OCI-LY7 (cell line): Measurements from ENCODE around the gene GSE1.

ENCODE experiments used
- EZH2phosphoT487 ChIP-seq: fragments of 200-600 bp; sonication (generic); IDR thresholded peaks from 2 replicates; pipeline ENCODE4 v1.6.1; 2018; ENCODE audit warnings: low read depth, borderline replicate concordance, mild to moderate bottlenecking, mixed run types, antibody characterized with exemption, low read length, moderate library complexity, mixed read lengths
- TF ChIP-seq, protein P1 (sequence below): fragments of 200-600 bp; sonication (generic); conservative IDR thresholded peaks from 2 replicates; pipeline ENCODE4 v1.5.1; 2014; ENCODE audit warnings: mild to moderate bottlenecking, antibody characterized with exemption, low read length, moderate library complexity, mixed read lengths

DNA sequence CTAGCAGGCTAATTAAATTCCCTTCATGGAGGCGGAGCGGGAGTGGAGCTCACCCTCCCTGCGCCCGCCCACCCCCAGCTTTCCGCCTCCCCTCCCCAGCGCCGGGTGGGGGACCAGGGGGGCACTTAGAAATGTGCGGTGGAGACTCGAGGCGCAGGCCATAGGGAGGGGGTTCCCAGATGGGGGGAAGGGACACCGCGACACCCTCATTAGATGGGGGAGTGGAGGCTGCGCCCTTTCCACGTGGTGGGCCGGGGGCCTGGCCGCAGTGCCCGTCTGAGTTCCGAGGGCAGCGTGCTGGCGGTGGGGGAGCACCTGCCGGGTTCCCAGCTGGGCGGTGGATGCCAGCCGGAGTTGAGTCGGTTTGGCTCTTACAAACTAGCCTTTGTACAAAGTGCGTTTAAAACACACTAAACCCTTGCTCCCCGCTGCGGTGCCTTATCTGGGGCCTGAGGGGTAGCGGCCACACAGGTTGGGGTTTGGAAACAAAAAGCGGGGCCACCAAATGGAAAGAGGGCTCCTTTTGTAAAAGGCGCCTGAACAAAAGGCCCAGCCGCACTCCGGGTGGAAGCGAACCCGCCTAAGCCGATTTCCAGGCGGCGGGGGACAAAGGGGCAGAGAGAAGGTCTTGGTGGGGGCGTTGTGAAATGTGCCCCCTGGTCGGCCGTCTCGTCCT, 1.4 kb downstream of the GSE1 start:
- TF ChIP-seq, protein P1, sequence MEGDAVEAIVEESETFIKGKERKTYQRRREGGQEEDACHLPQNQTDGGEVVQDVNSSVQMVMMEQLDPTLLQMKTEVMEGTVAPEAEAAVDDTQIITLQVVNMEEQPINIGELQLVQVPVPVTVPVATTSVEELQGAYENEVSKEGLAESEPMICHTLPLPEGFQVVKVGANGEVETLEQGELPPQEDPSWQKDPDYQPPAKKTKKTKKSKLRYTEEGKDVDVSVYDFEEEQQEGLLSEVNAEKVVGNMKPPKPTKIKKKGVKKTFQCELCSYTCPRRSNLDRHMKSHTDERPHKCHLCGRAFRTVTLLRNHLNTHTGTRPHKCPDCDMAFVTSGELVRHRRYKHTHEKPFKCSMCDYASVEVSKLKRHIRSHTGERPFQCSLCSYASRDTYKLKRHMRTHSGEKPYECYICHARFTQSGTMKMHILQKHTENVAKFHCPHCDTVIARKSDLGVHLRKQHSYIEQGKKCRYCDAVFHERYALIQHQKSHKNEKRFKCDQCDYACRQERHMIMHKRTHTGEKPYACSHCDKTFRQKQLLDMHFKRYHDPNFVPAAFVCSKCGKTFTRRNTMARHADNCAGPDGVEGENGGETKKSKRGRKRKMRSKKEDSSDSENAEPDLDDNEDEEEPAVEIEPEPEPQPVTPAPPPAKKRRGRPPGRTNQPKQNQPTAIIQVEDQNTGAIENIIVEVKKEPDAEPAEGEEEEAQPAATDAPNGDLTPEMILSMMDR, result no peak
- TF ChIP-seq EZH2phosphoT487, result no peak
